ENCODE measurements around the gene PAX8.

The PAX8 gene

GRCh38 chr2:113187771-113188170, 91.0 kb downstream of the PAX8 start:
- Histone ChIP-seq H3K4me1 (ENCODE audit: insufficient read depth, low read length, poor library complexity, severe bottlenecking) (peaks cover 21% of the 10 kb centered on the region), H3K4me2 (ENCODE audit: low read depth, low read length, poor library complexity, severe bottlenecking) (no peak overlapping the region), H3K79me2 (ENCODE audit: insufficient read depth, low read length) (peaks cover 57% of the 10 kb centered on the region; the same call in 1 of the 2 replicates), H3K36me3 (ENCODE audit: insufficient read depth, low read length) (peaks cover 64% of the 10 kb centered on the region; the same call in 1 of the 2 replicates), H3K4me3 (ENCODE audit: low read length, poor library complexity, severe bottlenecking) (no peak overlapping the region), H4K20me1 (ENCODE audit: insufficient read depth, low read length, poor library complexity, severe bottlenecking) (peaks cover 58% of the 10 kb centered on the region), H3K9me3 (ENCODE audit: insufficient read depth, low read depth, low read length) (no peaks in the 10 kb centered on the region), H3K9me2 (replicated peaks; ENCODE audit: low read depth, low read length) (no peaks in the 10 kb centered on the region), H2AFZ (ENCODE audit: low read length) (no peak overlapping the region), H3F3A (ENCODE audit: low read depth) (no peaks in the 10 kb centered on the region), H3K27me3 (ENCODE audit: insufficient read depth, low read length, poor library complexity, severe bottlenecking) (no peaks in the 10 kb centered on the region), H3K9ac (ENCODE audit: low read depth, low read length, poor library complexity, severe bottlenecking) (no peak overlapping the region)
- TF ChIP-seq CTCF (conservative IDR thresholded peaks at IDR 0.05; ENCODE audit: low read length), result no peak
- TF ChIP-seq EZH2phosphoT487 (IDR thresholded peaks at IDR 0.05; ENCODE audit: borderline replicate concordance), result no peak

GRCh38 chr2:113186433-113186796, 92.3 kb downstream of the PAX8 start:
- Histone ChIP-seq H4K20me1 (ENCODE audit: insufficient read depth, low read length, poor library complexity, severe bottlenecking) (peaks cover 69% of the 10 kb centered on the region), H3K27me3 (ENCODE audit: insufficient read depth, low read length, poor library complexity, severe bottlenecking) (no peaks in the 10 kb centered on the region)

GRCh38 chr2:113185664-113186432, 92.9 kb downstream of the PAX8 start:
- Histone ChIP-seq H2AFZ (ENCODE audit: low read length) (no peak overlapping the region), H3K79me2 (ENCODE audit: insufficient read depth, low read length) (peaks cover 71% of the 10 kb centered on the region; the same call in 1 of the 2 replicates), H3K4me3 (ENCODE audit: low read length, poor library complexity, severe bottlenecking) (peak overlapping the region; percentile 23), H3K9ac (ENCODE audit: low read depth, low read length, poor library complexity, severe bottlenecking) (no peak overlapping the region), H3F3A (ENCODE audit: low read depth) (no peaks in the 10 kb centered on the region), H3K9me3 (ENCODE audit: insufficient read depth, low read depth, low read length) (no peaks in the 10 kb centered on the region), H3K9me2 (replicated peaks; ENCODE audit: low read depth, low read length) (no peaks in the 10 kb centered on the region), H3K4me1 (ENCODE audit: insufficient read depth, low read length, poor library complexity, severe bottlenecking) (peaks cover 40% of the 10 kb centered on the region), H3K36me3 (ENCODE audit: insufficient read depth, low read length) (peaks cover 51% of the 10 kb centered on the region; the same call in 1 of the 2 replicates), H4K20me1 (ENCODE audit: insufficient read depth, low read length, poor library complexity, severe bottlenecking) (peaks cover 72% of the 10 kb centered on the region), H3K27me3 (ENCODE audit: insufficient read depth, low read length, poor library complexity, severe bottlenecking) (no peaks in the 10 kb centered on the region), H3K4me2 (ENCODE audit: low read depth, low read length, poor library complexity, severe bottlenecking) (peak overlapping the region; percentile 100)
- TF ChIP-seq EZH2phosphoT487 (IDR thresholded peaks at IDR 0.05; ENCODE audit: borderline replicate concordance) (no peak), CTCF (conservative IDR thresholded peaks at IDR 0.05; ENCODE audit: low read length) (no peak)

More at GRCh38 chr2:113186433-113186796, 92.3 kb downstream of the PAX8 start:
- H3K4me1 ChIP-seq (ENCODE audit: insufficient read depth, low read length, poor library complexity, severe bottlenecking), result peaks cover 34% of the 10 kb centered on the region
- no peak overlapping the region for H3K4me3 ChIP-seq (ENCODE audit: low read length, poor library complexity, severe bottlenecking)
- peak overlapping the region; percentile 100 for H3K4me2 ChIP-seq (ENCODE audit: low read depth, low read length, poor library complexity, severe bottlenecking)
- no peak overlapping the region for H3K9ac ChIP-seq (ENCODE audit: low read depth, low read length, poor library complexity, severe bottlenecking)
- H3K9me3 ChIP-seq (ENCODE audit: insufficient read depth, low read depth, low read length), result no peaks in the 10 kb centered on the region
- TF ChIP-seq CTCF (conservative IDR thresholded peaks at IDR 0.05; ENCODE audit: low read length) (no peak), EZH2phosphoT487 (IDR thresholded peaks at IDR 0.05; ENCODE audit: borderline replicate concordance) (no peak)
- H3K9me2 ChIP-seq (replicated peaks; ENCODE audit: low read depth, low read length), result no peaks in the 10 kb centered on the region
- no peak overlapping the region for H2AFZ ChIP-seq (ENCODE audit: low read length)
- no peaks in the 10 kb centered on the region for H3F3A ChIP-seq (ENCODE audit: low read depth)
- peaks cover 57% of the 10 kb centered on the region; the same call in 1 of the 2 replicates for H3K36me3 ChIP-seq (ENCODE audit: insufficient read depth, low read length)
- H3K79me2 ChIP-seq (ENCODE audit: insufficient read depth, low read length), result peaks cover 71% of the 10 kb centered on the region; the same call in 1 of the 2 replicates
